Measurements from ENCODE around the gene HIF1AN. TPM values are rescaled to one million over a fixed set of nuclear protein-coding genes. Genes with fewer than 3 reads are reported as not detected.
"Not testable (repeated sequence)": the region's sequence is repeated elsewhere in the genome, so short reads cannot be mapped to it uniquely, and the experiment has no call there.

The HIF1AN gene
- total RNA-seq, 3 donors from 2014 or later = 11.4 to 20.6 (median 15.4) TPM

DNA sequence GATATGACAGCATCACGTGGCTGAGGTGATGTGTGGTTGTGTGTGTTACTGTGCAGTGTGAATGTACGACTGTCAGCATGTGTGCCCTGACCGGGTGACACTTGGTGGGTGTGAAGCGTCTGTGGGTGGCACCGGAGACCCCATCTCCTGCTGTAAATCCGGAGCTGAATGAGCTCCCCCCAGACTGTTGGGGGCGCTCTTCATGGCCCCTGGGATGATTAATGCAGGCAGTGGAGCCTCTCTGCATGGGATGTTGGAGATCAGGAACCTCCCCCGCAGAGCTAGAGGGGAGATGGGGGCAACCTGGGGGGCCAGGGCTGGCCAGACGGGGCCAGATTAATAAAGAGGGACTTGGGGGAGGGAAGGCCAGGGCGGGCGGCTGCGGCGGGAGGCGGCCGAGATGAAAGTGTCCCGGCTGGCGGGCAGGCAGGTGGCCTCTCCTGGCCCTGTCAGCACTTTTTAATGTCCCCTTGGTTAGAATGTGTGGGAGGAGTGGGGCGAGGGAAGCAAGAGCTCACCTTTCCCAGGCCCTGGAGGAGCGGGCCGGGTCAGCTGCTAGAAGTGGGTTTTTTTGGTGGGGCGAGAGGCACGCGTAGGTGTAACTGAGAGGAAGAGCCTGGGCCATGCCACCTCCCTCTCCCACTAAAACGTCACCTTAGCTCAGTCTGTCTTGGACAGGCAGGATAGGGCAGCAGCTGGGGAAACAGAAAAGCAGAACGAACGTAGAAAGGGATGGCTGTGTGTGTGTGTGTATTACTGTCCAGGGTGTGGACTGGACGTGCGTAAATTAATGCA is 34.1 kb downstream of the HIF1AN start:
- no peak overlapping the region for H3K27ac ChIP-seq
- peak overlapping the region in 2 of 3 donors; percentile 30 to 53 for H3K4me3 ChIP-seq
- H3K27me3 ChIP-seq = peaks cover 0 to 55% of the 10 kb centered on the region in 2 donors
- H3K9me3 ChIP-seq = no peaks in the 10 kb centered on the region
- DNase-seq (ENCODE audit: low spot score in 2 of 2) = no peak
- no peaks in the 10 kb centered on the region for H3K36me3 ChIP-seq
- no peaks in the 10 kb centered on the region for H3K4me1 ChIP-seq
- intact Hi-C loops (cut with DNase I; ENCODE audit: low total_unique reads) = no loop called here
- TF ChIP-seq, protein P1, sequence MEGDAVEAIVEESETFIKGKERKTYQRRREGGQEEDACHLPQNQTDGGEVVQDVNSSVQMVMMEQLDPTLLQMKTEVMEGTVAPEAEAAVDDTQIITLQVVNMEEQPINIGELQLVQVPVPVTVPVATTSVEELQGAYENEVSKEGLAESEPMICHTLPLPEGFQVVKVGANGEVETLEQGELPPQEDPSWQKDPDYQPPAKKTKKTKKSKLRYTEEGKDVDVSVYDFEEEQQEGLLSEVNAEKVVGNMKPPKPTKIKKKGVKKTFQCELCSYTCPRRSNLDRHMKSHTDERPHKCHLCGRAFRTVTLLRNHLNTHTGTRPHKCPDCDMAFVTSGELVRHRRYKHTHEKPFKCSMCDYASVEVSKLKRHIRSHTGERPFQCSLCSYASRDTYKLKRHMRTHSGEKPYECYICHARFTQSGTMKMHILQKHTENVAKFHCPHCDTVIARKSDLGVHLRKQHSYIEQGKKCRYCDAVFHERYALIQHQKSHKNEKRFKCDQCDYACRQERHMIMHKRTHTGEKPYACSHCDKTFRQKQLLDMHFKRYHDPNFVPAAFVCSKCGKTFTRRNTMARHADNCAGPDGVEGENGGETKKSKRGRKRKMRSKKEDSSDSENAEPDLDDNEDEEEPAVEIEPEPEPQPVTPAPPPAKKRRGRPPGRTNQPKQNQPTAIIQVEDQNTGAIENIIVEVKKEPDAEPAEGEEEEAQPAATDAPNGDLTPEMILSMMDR (IDR thresholded peaks at IDR 0.05) = no peak
- no peak for TF ChIP-seq POLR2A (IDR thresholded peaks at IDR 0.05)
- TF ChIP-seq POLR2AphosphoS5 (IDR thresholded peaks at IDR 0.05) = no peak

DNA sequence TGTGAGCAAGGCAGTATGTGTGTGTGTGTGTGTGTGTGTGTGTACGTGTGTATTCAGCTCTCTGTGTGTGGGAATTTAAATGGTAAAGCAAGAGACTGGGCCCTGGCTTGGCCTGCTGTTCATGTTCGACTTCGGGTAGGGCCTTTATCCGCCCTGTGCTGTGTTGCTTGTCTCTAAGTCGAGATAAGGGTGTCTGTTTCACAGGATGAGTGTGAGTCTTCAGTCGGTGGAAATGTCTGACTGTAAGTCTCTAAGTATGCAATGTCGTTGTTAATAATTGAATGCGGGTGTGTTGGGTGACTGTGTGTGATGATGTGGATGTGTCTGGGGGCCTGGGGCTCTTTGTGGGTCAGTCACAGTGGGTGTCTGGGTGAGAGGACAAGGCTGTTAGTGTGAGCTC is 34.8 kb downstream of the HIF1AN start:
- TF ChIP-seq, protein P1 (IDR thresholded peaks at IDR 0.05) = no peak
- TF ChIP-seq POLR2AphosphoS5 (IDR thresholded peaks at IDR 0.05) (no peak), POLR2A (IDR thresholded peaks at IDR 0.05) (no peak)
- DNase-seq (ENCODE audit: low spot score in 2 of 2) = no peak
- H3K4me1 ChIP-seq = no peaks in the 10 kb centered on the region
- no peak overlapping the region for H3K27ac ChIP-seq
- H3K9me3 ChIP-seq = no peaks in the 10 kb centered on the region
- no peaks in the 10 kb centered on the region for H3K36me3 ChIP-seq
- peak overlapping the region in 2 of 3 donors; percentile 30 to 53 for H3K4me3 ChIP-seq
- peaks cover 0 to 55% of the 10 kb centered on the region in 2 donors for H3K27me3 ChIP-seq
- intact Hi-C loops (cut with DNase I; ENCODE audit: low total_unique reads) = no loop called here

DNA sequence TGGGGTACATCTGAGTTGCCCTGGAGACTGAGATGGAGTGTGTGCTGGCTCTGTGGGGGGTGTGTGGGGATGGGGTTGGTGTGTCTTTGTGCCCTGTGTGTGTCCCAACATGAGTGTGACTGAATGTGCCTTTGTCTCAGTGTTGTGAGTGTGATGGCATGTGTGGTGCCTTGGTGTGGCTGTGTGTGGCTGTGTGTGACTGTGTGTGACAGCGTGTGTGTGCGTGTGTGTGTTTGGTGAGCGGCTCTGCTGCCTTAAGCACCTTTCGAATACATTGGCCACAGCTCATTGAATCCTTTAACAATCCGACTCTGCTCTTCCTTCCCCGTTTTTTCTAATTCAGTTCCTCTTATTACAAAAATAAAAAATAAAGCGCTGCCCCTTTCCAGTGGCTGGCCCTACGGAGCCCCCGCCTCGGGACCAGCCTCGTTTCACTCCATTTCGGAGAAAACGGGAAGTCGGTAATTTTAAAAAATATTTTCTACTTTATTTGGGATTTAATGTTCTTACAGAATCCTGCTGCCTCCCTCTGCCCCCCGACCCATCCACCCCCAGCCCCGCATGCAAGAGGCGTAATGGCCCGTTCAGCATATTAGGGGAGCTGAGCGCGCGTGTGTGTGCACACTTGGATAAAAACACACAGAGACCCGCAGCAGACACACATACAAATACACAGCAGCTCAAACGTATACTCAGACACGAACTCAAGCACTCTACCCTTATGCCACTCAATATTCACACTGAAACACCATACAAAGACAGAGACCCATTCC is 35.5 kb downstream of the HIF1AN start:
- Histone ChIP-seq H3K27me3 (peaks cover 0 to 52% of the 10 kb centered on the region in 2 donors), H3K4me3 (no peak overlapping the region), H3K4me1 (no peaks in the 10 kb centered on the region), H3K27ac (no peak overlapping the region), H3K36me3 (no peaks in the 10 kb centered on the region), H3K9me3 (no peaks in the 10 kb centered on the region)
- TF ChIP-seq POLR2A (IDR thresholded peaks at IDR 0.05) (no peak), POLR2AphosphoS5 (IDR thresholded peaks at IDR 0.05) (no peak)
- TF ChIP-seq, protein P1 (IDR thresholded peaks at IDR 0.05) = no peak
- intact Hi-C loops (cut with DNase I; ENCODE audit: low total_unique reads) = no loop called here
- DNase-seq (ENCODE audit: low spot score in 2 of 2) = no peak

DNA sequence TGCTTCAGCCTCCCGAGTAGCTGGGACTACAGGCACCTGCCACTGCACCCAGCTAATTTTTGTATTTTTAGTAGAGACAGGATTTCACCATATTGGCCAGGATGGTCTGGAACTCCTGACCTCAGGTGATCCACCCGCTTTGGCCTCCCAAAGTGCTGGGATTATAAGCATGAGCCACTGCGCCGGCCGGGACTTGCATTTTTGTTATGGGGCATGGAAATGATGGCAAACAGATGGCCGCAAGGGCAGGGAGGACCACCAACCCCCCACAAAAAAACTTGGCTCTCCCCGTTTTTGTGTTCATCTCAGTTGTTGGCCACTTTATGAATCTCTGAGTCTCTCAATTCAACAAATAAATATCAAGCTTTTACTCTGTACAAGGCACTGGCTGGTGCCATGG is 39.4 kb downstream of the HIF1AN start:
- H3K27ac ChIP-seq; DNase-seq (ENCODE audit: low spot score in 2 of 2); H3K36me3 ChIP-seq; H3K4me3 ChIP-seq; intact Hi-C loops (cut with DNase I; ENCODE audit: low total_unique reads); H3K9me3 ChIP-seq; H3K4me1 ChIP-seq: not testable (repeated sequence)
- H3K27me3 ChIP-seq = peaks cover 0 to 29% of the 10 kb centered on the region in 2 donors

DNA sequence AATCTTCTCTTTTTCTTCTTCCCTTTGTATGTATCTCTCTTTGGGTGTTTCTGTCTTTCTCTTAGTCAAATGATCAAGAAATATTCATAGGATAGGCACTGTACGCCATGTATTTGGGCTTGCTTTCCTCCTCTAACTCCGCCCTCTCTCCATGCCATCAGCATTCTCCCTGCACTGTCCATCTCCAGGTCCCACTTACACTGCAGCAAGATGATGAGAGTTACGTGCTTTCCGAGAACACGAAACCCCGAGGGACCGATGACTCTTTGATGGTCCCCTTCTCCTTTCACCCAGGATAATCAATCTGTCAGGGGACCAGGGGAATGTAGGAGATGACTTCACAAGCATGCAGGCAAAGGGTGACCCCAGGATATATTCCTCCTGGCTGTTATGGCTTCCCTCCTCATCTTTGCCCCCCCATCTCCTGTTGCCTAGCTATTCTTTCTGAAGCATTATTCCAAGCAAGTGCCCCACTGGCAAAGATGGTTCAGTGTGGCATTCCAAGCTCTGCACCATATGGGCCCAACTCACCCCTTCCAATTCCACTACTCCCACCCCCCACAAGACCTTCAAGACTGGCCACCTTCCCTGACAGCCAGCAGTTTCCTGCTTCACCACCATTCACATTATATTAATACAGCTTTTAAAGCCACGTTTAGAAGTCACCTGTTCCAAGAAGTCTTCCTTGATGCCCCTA is 40.0 kb downstream of the HIF1AN start:
- Histone ChIP-seq H3K9me3 (no peaks in the 10 kb centered on the region), H3K27ac (no peak overlapping the region), H3K4me1 (no peaks in the 10 kb centered on the region), H3K4me3 (no peak overlapping the region), H3K36me3 (no peaks in the 10 kb centered on the region), H3K27me3 (peaks cover 0 to 27% of the 10 kb centered on the region in 2 donors)
- DNase-seq (ENCODE audit: low spot score in 2 of 2) = no peak
- TF ChIP-seq POLR2AphosphoS5 (IDR thresholded peaks at IDR 0.05) (no peak), POLR2A (IDR thresholded peaks at IDR 0.05) (no peak)
- TF ChIP-seq, protein P1 (IDR thresholded peaks at IDR 0.05) = no peak
- intact Hi-C loops (cut with DNase I; ENCODE audit: low total_unique reads) = no loop called here

All from breast epithelium (tissue), 4 donors.